GM12874 (cell line): ENCODE measurements around the gene RCOR3.

Experiments used
- CTCF ChIP-seq: IDR thresholded peaks from 2 replicates; pipeline ENCODE4 v1.5.1; 2011; ENCODE audit warnings: low read depth, mild to moderate bottlenecking, control low read depth, low read length, moderate library complexity; ENCODE audit not compliant: insufficient read depth

RCOR3 gene

GRCh38 chr1:211344152-211344618, 85.0 kb downstream of the RCOR3 start:
- TF ChIP-seq CTCF = no peak

GRCh38 chr1:211345719-211346118, 86.6 kb downstream of the RCOR3 start:
- TF ChIP-seq CTCF = no peak

- TF ChIP-seq CTCF = no peak
Observed at GRCh38 chr1:211347077-211347844, 88.1 kb downstream of the RCOR3 start.

- no peak for TF ChIP-seq CTCF
Observed at GRCh38 chr1:211348547-211348946, 89.4 kb downstream of the RCOR3 start.

GRCh38 chr1:211349741-211350140, 90.6 kb downstream of the RCOR3 start:
- TF ChIP-seq CTCF = no peak

GRCh38 chr1:211352465-211352864, 93.3 kb downstream of the RCOR3 start:
- no peak for TF ChIP-seq CTCF

GRCh38 chr1:211352985-211353515, 93.9 kb downstream of the RCOR3 start:
- TF ChIP-seq CTCF = peak; percentile 81
